ENCODE results near the gene STARD3.

- TF ChIP-seq POLR2A (IDR thresholded peaks at IDR 0.05; ENCODE audit: low read depth, low read length) = no peak
- TF ChIP-seq POLR2AphosphoS5 (IDR thresholded peaks at IDR 0.05; ENCODE audit: low read depth, low read length) = no peak
- no peak for TF ChIP-seq TAF1 (IDR thresholded peaks at IDR 0.05; ENCODE audit: low read depth, low read length)
- no peak for TF ChIP-seq SPI1 (IDR thresholded peaks at IDR 0.05; ENCODE audit: low read depth, low read length)
- no peak for TF ChIP-seq POU2F2 (IDR thresholded peaks at IDR 0.05; ENCODE audit: low read depth, low read length)
These were observed 3.3 kb upstream of the STARD3 start for GRCh38 chr17:39633570-39634183.
